Endothelial cell of umbilical vein (primary cell): ENCODE data around the gene ATXN10. TPM values are rescaled to one million over a fixed set of nuclear protein-coding genes. Genes with fewer than 3 reads are reported as not detected.

ENCODE experiments used
- BruUV-seq: library from RNA; stranded (reverse); fragments of 400-500 nt; replicated peaks from 2 replicates; lab custom pipeline; 2021; lab: Mats Ljungman, UMichigan
- CTCF ChIA-PET: fragments of 300-600, 350-600 bp; sonication (Branson Sonifier 250); formaldehyde crosslinking; loops from one replicate; lab custom pipeline; 2021; ENCODE audit warnings: antibody characterized with exemption, inconsistent platforms; lab: Charles Lee
- POLR2A ChIA-PET: fragments of 300-600, 350-600 bp; sonication (Branson Sonifier 250); formaldehyde crosslinking; loops from one replicate; lab custom pipeline; 2021; ENCODE audit warnings: antibody characterized with exemption, inconsistent platforms; lab: Charles Lee
- DNase-seq: peaks from one replicate; pipeline ENCODE4 v3.0.0-alpha.2; 2011; ENCODE audit warnings: low read depth, low spot score
- FAIRE-seq: peaks from 2 replicates; lab custom pipeline; 2011; peaks lifted over from hg19 to GRCh38; lab: Jason Lieb, UNC
- H2AFZ ChIP-seq: 2 replicates; pipeline ENCODE4 v1.6.0; 2012; ENCODE audit warnings: low read depth, low read length, control low read depth, inconsistent platforms
- H3K27ac ChIP-seq: 2 replicates; pipeline ENCODE4 v1.5.1; 2011; ENCODE audit warnings: low read depth, mild to moderate bottlenecking, control low read depth, low read length, moderate library complexity; ENCODE audit not compliant: insufficient read depth
- H3K27me3 ChIP-seq, 2 experiments: 2 replicates each; pipeline versions ENCODE4 v1.6.0 to v1.6.1; 2011; ENCODE audit warnings: low read length in 2 of 2, mixed read lengths in 1 of 2; ENCODE audit not compliant: control insufficient read depth in 2 of 2, insufficient read depth in 2 of 2
- H3K36me3 ChIP-seq, 2 experiments: 2 replicates in 1 of 2; 3 replicates in 1 of 2; pipeline ENCODE4 v1.5.1; 2011; ENCODE audit warnings: low read length in 2 of 2, mild to moderate bottlenecking in 1 of 2, moderate library complexity in 1 of 2; ENCODE audit not compliant: control insufficient read depth in 2 of 2, insufficient read depth in 2 of 2; ENCODE audit errors: extremely low read depth in 1 of 2
- H3K4me1 ChIP-seq: 3 replicates; pipeline ENCODE4 v1.5.1; 2011; ENCODE audit warnings: mild to moderate bottlenecking, low read length; ENCODE audit not compliant: control insufficient read depth, insufficient read depth; ENCODE audit errors: extremely low read depth
- H3K4me2 ChIP-seq: 2 replicates; pipeline ENCODE4 v1.6.1; 2011; ENCODE audit warnings: low read length, control low read depth, mixed read lengths; ENCODE audit not compliant: insufficient read depth
- H3K4me3 ChIP-seq, 3 experiments: fragments of 200-600 bp in 1 of 3; sonication (generic), shearing (Covaris generic) in 1 of 3; replicated peaks in 1 of 3; 2 replicates each; pipeline ENCODE4 v1.5.1; 2011 to 2016; ENCODE audit warnings: control low read depth in 3 of 3, low read length in 3 of 3, mild to moderate bottlenecking in 2 of 3, inconsistent platforms in 1 of 3, low read depth in 1 of 3, moderate library complexity in 1 of 3; ENCODE audit not compliant: insufficient read depth in 1 of 3
- H3K79me2 ChIP-seq: 2 replicates; pipeline ENCODE4 v1.6.0; 2012; ENCODE audit warnings: low read length, inconsistent platforms; ENCODE audit not compliant: control insufficient read depth, insufficient read depth
- H3K9ac ChIP-seq: replicated peaks from 2 replicates; pipeline ENCODE3; 2011; ENCODE audit warnings: low read length, control low read depth; ENCODE audit not compliant: insufficient read depth; ENCODE audit errors: extremely low read depth
- H3K9me1 ChIP-seq: replicated peaks from 3 replicates; pipeline ENCODE4 v1.6.0; 2011; ENCODE audit warnings: mild to moderate bottlenecking, low read length; ENCODE audit not compliant: control insufficient read depth, insufficient read depth; ENCODE audit errors: extremely low read depth
- H3K9me3 ChIP-seq: replicated peaks from 2 replicates; pipeline ENCODE4 v1.5.1; 2012; ENCODE audit warnings: low read length, inconsistent platforms; ENCODE audit not compliant: control insufficient read depth, insufficient read depth
- H4K20me1 ChIP-seq: replicated peaks from 2 replicates; pipeline ENCODE3; 2011; ENCODE audit warnings: mild to moderate bottlenecking, low read length; ENCODE audit not compliant: control insufficient read depth, insufficient read depth; ENCODE audit errors: extremely low read depth
- FOS ChIP-seq: IDR thresholded peaks from 2 replicates; pipeline ENCODE4 v1.6.1; 2011; ENCODE audit warnings: mild to moderate bottlenecking, low read length, moderate library complexity, borderline replicate concordance; ENCODE audit not compliant: insufficient read depth
- JUN ChIP-seq: IDR thresholded peaks from 2 replicates; pipeline ENCODE4 v1.6.1; 2011; ENCODE audit warnings: borderline replicate concordance, low read depth; ENCODE audit not compliant: insufficient read length, insufficient read depth
- POLR2A ChIP-seq: IDR thresholded peaks from 2 replicates; pipeline ENCODE4 v1.6.1; 2012; ENCODE audit warnings: low read depth, mild to moderate bottlenecking, control low read depth, low read length
- POLR2AphosphoS5 ChIP-seq: IDR thresholded peaks from 2 replicates; pipeline ENCODE4 v1.6.1; 2012; ENCODE audit warnings: low read depth, mild to moderate bottlenecking, control low read depth, low read length, moderate library complexity; ENCODE audit not compliant: insufficient read depth
- dilution Hi-C: fragments of 300-500 bp; cut with MboI; formaldehyde crosslinking; loops from one replicate; pipeline ENCODE4 v1.15.0; 2019; ENCODE audit warnings: low sequenced_read_pairs; ENCODE audit not compliant: extremely low pct_ligation_motif_present
- intact Hi-C: fragments of 100-400 bp; cut with micrococcal nuclease; formaldehyde crosslinking; loops from one replicate; pipeline ENCODE4 v1.10.0; 2022
- polyA plus RNA-seq, 4 experiments: library from polyadenylated mRNA; depleted of rRNA in 3 of 4; stranded (reverse) in 3 of 4; unstranded in 1 of 4; fragments of >200 nt; gene quantifications; 2 replicates each; pipeline versions ENCODE4 v1.2.1 to v1.2.3, GENCODE V29; 2011 to 2012; ENCODE audit warnings: missing spikeins in 1 of 4
- total RNA-seq: library from RNA; stranded (reverse); gene quantifications from 2 replicates; pipeline ENCODE4 v1.2.3, GENCODE V29; 2021
- TF ChIP-seq, protein P1 (sequence below): IDR thresholded peaks from 2 replicates; pipeline ENCODE4 v1.6.1; 2011; ENCODE audit not compliant: insufficient read depth, insufficient read length

The ATXN10 gene
- total and polyA plus RNA-seq, 2 donors (not counting 3 experiments of a cell fraction or from before 2014, with no cell fraction given) = 73.2 to 91.9 TPM

DNA sequence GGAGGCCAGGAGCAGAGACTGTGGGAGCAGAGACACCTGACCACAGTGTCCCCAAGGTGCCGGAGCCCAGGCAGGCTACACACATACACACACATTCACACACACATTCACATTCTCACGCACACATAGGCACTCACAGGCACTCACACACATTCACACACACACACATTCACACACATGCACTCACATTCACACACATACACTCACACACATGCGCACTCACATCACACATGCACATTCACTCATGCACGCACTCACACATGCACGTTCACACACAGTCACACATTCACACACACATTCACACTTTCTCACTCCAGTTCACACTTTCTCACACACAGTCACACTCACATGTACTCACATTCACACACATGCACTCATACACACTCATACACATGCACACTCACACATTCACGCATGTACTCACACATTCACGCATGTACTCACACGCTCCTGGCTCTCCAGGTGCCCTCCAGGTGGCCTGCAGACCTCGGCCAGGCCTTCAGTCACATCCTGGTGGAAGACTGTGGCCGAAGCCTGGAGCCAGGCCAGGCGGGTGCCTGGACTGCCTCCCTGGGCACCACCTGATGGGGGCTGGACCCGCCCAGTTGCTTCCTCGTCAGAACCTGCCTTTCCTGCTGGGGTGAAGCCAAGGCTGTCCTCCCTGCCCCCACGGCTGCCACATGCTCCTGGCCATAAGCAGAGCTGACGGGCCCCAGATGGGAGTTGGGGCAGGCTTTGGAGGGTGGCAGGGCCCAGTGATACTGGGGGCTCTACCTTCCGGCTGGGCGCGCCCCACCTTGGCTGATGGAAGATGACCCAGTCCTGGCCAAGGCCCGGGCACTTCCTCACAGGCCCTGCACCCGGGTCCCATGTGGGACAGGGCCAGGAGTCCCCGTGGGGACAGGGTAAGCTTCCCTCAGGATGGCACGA is 215.8 kb downstream of the ATXN10 start:
- no peaks in the 10 kb centered on the region for H4K20me1 ChIP-seq
- no peak overlapping the region for H3K27ac ChIP-seq
- H3K36me3 ChIP-seq = no peaks in the 10 kb centered on the region
- intact Hi-C loops = no loop called here
- TF ChIP-seq POLR2A (no peak), POLR2AphosphoS5 (no peak), JUN (no peak), FOS (no peak)
- TF ChIP-seq, protein P1, sequence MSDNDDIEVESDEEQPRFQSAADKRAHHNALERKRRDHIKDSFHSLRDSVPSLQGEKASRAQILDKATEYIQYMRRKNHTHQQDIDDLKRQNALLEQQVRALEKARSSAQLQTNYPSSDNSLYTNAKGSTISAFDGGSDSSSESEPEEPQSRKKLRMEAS = no peak
- no peak overlapping the region for H3K4me3 ChIP-seq
- H3K9me1 ChIP-seq = no peaks in the 10 kb centered on the region
- CTCF ChIA-PET = interaction anchor here (1.0 kb wide), 1 partner anchor 10 kb away, joined by 3 read pairs; no protein-coding TSS in a partner anchor
- no peak overlapping the region for H3K4me2 ChIP-seq
- dilution Hi-C loops = no loop called here
- peaks cover 0 to 3% of the 10 kb centered on the region in 2 experiments for H3K27me3 ChIP-seq
- H3K79me2 ChIP-seq = no peaks in the 10 kb centered on the region
- H3K4me1 ChIP-seq = no peaks in the 10 kb centered on the region
- DNase-seq (no peak), FAIRE-seq (no peak)
- no peak overlapping the region for H3K9ac ChIP-seq
- POLR2A ChIA-PET = no interaction called here
- H2AFZ ChIP-seq = no peak overlapping the region
- H3K9me3 ChIP-seq = no peaks in the 10 kb centered on the region
- no TSS peak for BruUV-seq
